Endodermal cell (in vitro differentiated cells): ENCODE data around the gene SLC35B2. TPM values are rescaled to one million over a fixed set of nuclear protein-coding genes. Genes with fewer than 3 reads are reported as not detected.
A peak's percentile ranks its signal among the peaks of the same experiment; 100 is the strongest.

Experiments
- DNase-seq: peaks from one replicate; pipeline ENCODE4 v3.0.0-alpha.2; 2017
- H3K27ac ChIP-seq: 2 replicates; pipeline ENCODE4 v1.5.1; 2013; ENCODE audit warnings: mild to moderate bottlenecking, low read depth, low read length, moderate library complexity
- H3K27me3 ChIP-seq: 2 replicates; pipeline ENCODE4 v1.6.1; 2013; ENCODE audit warnings: mild to moderate bottlenecking, low read length, moderate library complexity; ENCODE audit not compliant: insufficient read depth, control insufficient read depth, poor library complexity, severe bottlenecking
- H3K36me3 ChIP-seq: 2 replicates; pipeline ENCODE4 v1.7.0; 2013; ENCODE audit warnings: mild to moderate bottlenecking, low read length, moderate library complexity; ENCODE audit not compliant: control insufficient read depth, insufficient read depth
- H3K4me1 ChIP-seq: one replicate; pipeline ENCODE4 v1.7.0; 2013; ENCODE audit warnings: low read length; ENCODE audit not compliant: control insufficient read depth, insufficient read depth
- H3K4me3 ChIP-seq: 2 replicates; pipeline ENCODE4 v1.5.1; 2013; ENCODE audit warnings: mild to moderate bottlenecking, low read length, moderate library complexity
- H3K9ac ChIP-seq: 2 replicates; pipeline ENCODE4 v1.6.1; 2013; ENCODE audit warnings: mild to moderate bottlenecking, low read length, moderate library complexity; ENCODE audit not compliant: poor library complexity, severe bottlenecking; ENCODE audit errors: extremely low read depth
- H3K9me3 ChIP-seq: 2 replicates; pipeline ENCODE4 v1.6.1; 2013; ENCODE audit warnings: mild to moderate bottlenecking, low read length, moderate library complexity; ENCODE audit not compliant: control insufficient read depth
- H3K27ac Mint-ChIP-seq: 2 replicates; pipeline ENCODE4 v1.8.0; 2020; ENCODE audit warnings: mixed read lengths
- H3K27me3 Mint-ChIP-seq: 2 replicates; pipeline ENCODE4 v1.8.0; 2021; ENCODE audit warnings: mild to moderate bottlenecking, mixed read lengths; ENCODE audit not compliant: insufficient read depth
- H3K36me3 Mint-ChIP-seq: 2 replicates; pipeline ENCODE4 v1.8.0; 2020; ENCODE audit warnings: low read depth, mixed read lengths
- H3K4me1 Mint-ChIP-seq: 2 replicates; pipeline ENCODE4 v1.8.0; 2020; ENCODE audit warnings: mixed read lengths
- H3K4me3 Mint-ChIP-seq: 2 replicates; pipeline ENCODE4 v1.8.0; 2020; ENCODE audit warnings: mild to moderate bottlenecking, moderate library complexity, mixed read lengths
- H3K9me3 Mint-ChIP-seq: 2 replicates; pipeline ENCODE4 v1.8.0; 2020; ENCODE audit warnings: mild to moderate bottlenecking, mixed read lengths
- CTCF ChIP-seq: fragments of 200-600 bp; sonication (generic); conservative IDR thresholded peaks from 2 replicates; pipeline ENCODE4 v1.5.0; 2021; ENCODE audit warnings: antibody characterized with exemption, mild to moderate bottlenecking
- WGBS, 2 experiments: methylation state at CpG; one replicate each; pipeline versions ENCODE4 v1.1.5 to v1.1.7; 2013; ENCODE audit warnings: missing lambda C conversion rate in 2 of 2, mixed read lengths in 1 of 2; ENCODE audit not compliant: insufficient coverage in 1 of 2, insufficient read length in 1 of 2; 5-methylcytosine and 5-hydroxymethylcytosine counted together
- total RNA-seq, 2 donors: library from RNA; stranded (reverse); fragmentation: NEBNext Ultra II Directional in 1 of 2; extraction: Animal tissue kit (Norgen Biotek cat#: 25700) in 1 of 2; gene quantifications; 2 replicates in 1 of 2; 3 replicates in 1 of 2; pipeline ENCODE4 v1.2.1, GENCODE V29; 2021

Gene SLC35B2
- total RNA-seq, 2 donors from 2014 or later = 52.5 to 54.3 TPM

GRCh38 chr6:44286285-44286565, 28.9 kb upstream of the SLC35B2 start:
- no peaks in the 10 kb centered on the region for H3K9me3 Mint-ChIP-seq
- H3K27ac ChIP-seq = no peak overlapping the region
- no peak overlapping the region for H3K4me3 ChIP-seq
- no peak for DNase-seq
- H3K9me3 ChIP-seq = no peaks in the 10 kb centered on the region
- no peaks in the 10 kb centered on the region for H3K4me1 Mint-ChIP-seq
- no peaks in the 10 kb centered on the region for H3K36me3 ChIP-seq
- 84 to 87% methylated on average over 10 to 12 of the region's 12 CpGs for WGBS, 2 experiments
- H3K27me3 ChIP-seq = peaks cover 93% of the 10 kb centered on the region
- no peak overlapping the region for H3K27ac Mint-ChIP-seq
- peaks cover 83% of the 10 kb centered on the region for H3K27me3 Mint-ChIP-seq
- no peaks in the 10 kb centered on the region for H3K36me3 Mint-ChIP-seq
- no peak overlapping the region for H3K9ac ChIP-seq
- H3K4me3 Mint-ChIP-seq = no peak overlapping the region
- no peaks in the 10 kb centered on the region for H3K4me1 ChIP-seq
- TF ChIP-seq CTCF = no peak

- no peaks in the 10 kb centered on the region for H3K9me3 ChIP-seq
- H3K4me1 Mint-ChIP-seq = no peaks in the 10 kb centered on the region
- H3K9me3 Mint-ChIP-seq = no peaks in the 10 kb centered on the region
- peaks cover 93% of the 10 kb centered on the region for H3K27me3 ChIP-seq
- H3K36me3 Mint-ChIP-seq = no peaks in the 10 kb centered on the region
- H3K4me1 ChIP-seq = no peaks in the 10 kb centered on the region
- peak; percentile 81 for DNase-seq
- no peak overlapping the region for H3K4me3 Mint-ChIP-seq
- H3K27me3 Mint-ChIP-seq = peaks cover 87% of the 10 kb centered on the region
- no peak overlapping the region for H3K9ac ChIP-seq
- H3K27ac Mint-ChIP-seq = no peak overlapping the region
- TF ChIP-seq CTCF = no peak
- no peaks in the 10 kb centered on the region for H3K36me3 ChIP-seq
- WGBS, 2 experiments = 78% methylated on average over 15 to 25 of the region's 25 CpGs
- H3K27ac ChIP-seq = no peak overlapping the region
- no peak overlapping the region for H3K4me3 ChIP-seq
These were observed 28.4 kb upstream of the SLC35B2 start for GRCh38 chr6:44285552-44286284.

GRCh38 chr6:44284867-44285266, 27.5 kb upstream of the SLC35B2 start:
- Histone ChIP-seq H3K27ac (no peak overlapping the region), H3K4me3 (no peak overlapping the region), H3K36me3 (no peaks in the 10 kb centered on the region), H3K4me1 (no peaks in the 10 kb centered on the region), H3K9ac (no peak overlapping the region), H3K27me3 (peaks cover 92% of the 10 kb centered on the region), H3K9me3 (no peaks in the 10 kb centered on the region)
- H3K27me3 Mint-ChIP-seq = peaks cover 89% of the 10 kb centered on the region
- no peaks in the 10 kb centered on the region for H3K36me3 Mint-ChIP-seq
- no peak overlapping the region for H3K4me3 Mint-ChIP-seq
- H3K27ac Mint-ChIP-seq = no peak overlapping the region
- 55 to 65% methylated on average over 4 of the region's 4 CpGs for WGBS, 2 experiments
- no peak for TF ChIP-seq CTCF
- no peaks in the 10 kb centered on the region for H3K9me3 Mint-ChIP-seq
- no peak for DNase-seq
- H3K4me1 Mint-ChIP-seq = no peaks in the 10 kb centered on the region
